Stimulated activated CD8-positive, alpha-beta memory T cell treated with anti-CD3 and anti-CD28 coated beads, Interleukin-2, amount 100 ng/mL, for 1 hour (primary cell): ENCODE results near the gene MYBPC3.
"Not testable (repeated sequence)": the region's sequence is repeated elsewhere in the genome, so short reads cannot be mapped to it uniquely, and the experiment has no call there.

Experiments used
- DNase-seq, 2 donors: peaks; one replicate each; pipeline ENCODE4 v3.0.0-alpha.2; 2020; ENCODE audit warnings: low read depth in 2 of 2

The MYBPC3 gene

GRCh38 chr11:47324520-47324919 is 28.0 kb downstream of the MYBPC3 start:
- DNase-seq, result no peak

- no peak for DNase-seq
Measured at GRCh38 chr11:47318166-47318565, 34.3 kb downstream of the MYBPC3 start.

GRCh38 chr11:47317064-47317828 is 35.3 kb downstream of the MYBPC3 start:
- DNase-seq, result no peak

- DNase-seq, result not testable (repeated sequence)
Measured at GRCh38 chr11:47316501-47316900, 36.0 kb downstream of the MYBPC3 start.

- no peak for DNase-seq
Measured at GRCh38 chr11:47314992-47315391, 37.5 kb downstream of the MYBPC3 start.

- DNase-seq, result no peak
Measured at GRCh38 chr11:47308050-47308823, 44.3 kb downstream of the MYBPC3 start.

- DNase-seq, result no peak
Measured at GRCh38 chr11:47306484-47306844, 46.0 kb downstream of the MYBPC3 start.

GRCh38 chr11:47305734-47306483 is 46.6 kb downstream of the MYBPC3 start:
- no peak for DNase-seq

DNA sequence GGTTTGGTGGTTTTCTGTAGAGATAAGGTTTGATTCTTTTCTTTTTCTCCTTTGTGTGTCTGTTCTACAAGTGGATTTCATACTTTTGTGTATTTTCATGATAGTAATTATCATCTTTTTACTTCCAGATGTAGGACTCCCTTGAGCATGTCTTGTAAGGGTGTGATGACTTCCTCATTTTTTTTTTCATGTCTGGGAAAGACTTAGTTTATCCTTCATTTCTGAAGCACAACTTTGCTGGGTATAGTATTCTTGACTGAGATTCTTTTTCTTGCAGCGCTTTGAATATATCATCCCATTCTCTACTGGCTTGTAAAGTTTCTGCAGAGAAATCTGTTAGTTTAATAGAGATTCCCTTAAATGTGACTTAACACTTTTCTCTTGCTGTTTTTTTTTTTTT is 49.6 kb downstream of the MYBPC3 start:
- no peak for DNase-seq

DNA sequence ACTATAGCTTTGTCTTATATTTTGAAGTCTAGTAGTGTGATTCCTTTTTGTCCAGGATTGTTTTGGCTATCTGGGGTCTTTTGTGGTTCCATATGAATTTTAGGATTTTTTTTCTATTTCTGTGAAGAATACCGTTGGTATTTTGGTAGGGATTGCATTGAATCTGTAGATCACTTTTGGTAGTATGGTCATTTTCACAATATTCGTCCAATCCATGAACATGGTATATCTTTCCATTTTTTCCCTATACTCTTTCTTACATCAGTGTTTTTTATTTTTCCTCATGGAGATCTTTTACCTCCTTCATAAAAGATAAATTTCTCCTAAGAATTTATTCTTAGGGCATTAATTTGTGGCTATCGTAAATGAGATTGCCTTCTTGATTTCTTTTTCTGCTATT is 53.4 kb downstream of the MYBPC3 start:
- no peak for DNase-seq

DNA sequence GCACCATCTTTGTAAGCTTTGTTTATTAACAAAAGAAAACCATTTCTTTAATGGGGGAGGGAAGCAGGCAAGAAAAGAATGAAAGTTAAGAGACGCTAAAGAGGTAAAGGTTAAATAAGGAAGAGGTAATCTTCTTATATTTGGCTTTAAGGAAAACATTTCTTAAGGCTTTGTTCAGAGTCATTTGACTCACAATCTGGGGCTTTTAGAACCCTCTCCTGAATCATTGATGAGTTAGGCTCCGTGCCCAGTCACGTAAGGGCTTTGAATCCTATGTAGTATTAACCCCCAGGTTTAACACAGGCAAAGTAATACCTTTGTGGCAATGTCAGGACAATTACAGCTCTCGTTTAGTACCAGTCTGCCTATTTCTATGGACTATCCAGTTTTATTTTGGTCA is 56.5 kb downstream of the MYBPC3 start:
- no peak for DNase-seq

DNA sequence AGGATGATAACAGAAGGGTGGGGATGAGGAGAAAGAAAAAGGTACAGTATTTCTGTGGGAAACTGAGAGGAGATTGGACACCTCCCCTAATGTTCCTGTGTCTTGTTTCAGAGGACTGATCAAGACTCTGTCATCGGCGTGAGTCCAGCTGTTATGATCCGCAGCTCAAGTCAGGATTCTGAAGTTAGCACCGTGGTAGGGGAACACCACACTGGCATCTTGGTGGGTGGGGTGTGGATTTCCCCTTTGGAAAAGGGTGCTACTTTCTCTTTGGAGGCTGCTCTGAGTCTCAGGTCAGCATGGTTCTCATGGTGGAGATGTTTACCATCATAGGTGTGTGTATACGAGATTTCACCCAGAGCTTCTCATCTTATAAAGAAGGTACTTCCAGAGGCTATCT is 57.1 kb downstream of the MYBPC3 start:
- no peak for DNase-seq

DNA sequence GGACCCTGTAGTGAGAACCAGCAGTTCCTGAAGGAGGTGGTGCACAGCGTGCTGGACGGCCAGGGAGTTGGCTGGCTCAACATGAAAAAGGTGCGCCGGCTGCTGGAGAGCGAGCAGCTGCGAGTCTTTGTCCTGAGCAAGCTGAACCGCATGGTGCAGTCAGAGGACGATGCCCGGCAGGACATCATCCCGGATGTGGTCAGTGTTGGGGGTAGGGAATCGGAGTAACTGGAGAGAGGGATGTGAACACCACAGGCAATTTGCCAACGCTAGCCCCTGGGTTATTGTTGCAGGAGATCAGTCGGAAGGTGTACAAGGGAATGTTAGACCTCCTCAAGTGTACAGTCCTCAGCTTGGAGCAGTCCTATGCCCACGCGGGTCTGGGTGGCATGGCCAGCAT is 62.6 kb downstream of the MYBPC3 start:
- DNase-seq, result no peak

GRCh38 chr11:47288066-47288465 is 64.4 kb downstream of the MYBPC3 start:
- DNase-seq, result no peak

DNA sequence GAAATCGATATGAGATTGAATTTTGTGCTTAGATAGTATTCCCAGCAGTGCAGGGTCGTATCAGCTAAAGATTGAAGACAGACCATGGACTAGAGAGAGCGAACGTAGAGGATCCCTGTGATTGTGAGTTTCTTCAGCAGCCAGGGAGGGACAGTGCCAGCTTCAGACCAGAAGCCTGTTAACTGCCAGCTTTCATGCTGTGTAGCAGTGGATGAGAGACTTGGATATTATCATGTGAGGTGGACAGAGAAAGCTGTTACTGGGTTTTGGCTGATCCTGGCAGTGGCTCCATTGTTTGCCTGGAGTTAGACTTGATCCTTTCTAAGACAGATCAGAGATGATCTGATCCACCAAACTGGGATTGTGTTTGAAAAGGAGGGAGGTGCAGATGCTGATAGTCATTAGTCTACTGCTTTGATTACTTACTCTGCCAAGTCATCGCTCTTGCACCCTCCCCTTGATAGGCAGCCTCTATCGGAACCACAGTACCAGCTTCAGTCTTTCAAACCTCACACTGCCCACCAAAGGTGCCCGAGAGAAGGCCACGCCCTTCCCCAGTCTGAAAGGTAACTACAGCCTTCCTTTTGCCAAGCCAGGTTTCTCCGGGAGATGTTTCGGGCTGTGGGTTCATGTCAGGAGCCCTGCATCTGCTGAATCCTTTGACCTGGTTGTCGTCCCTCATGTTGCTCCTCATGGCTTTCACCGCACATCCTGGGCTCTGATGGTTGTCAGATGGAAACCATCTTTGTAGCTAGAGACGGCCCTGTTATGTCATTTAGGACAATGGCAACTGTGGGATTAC is 66.3 kb downstream of the MYBPC3 start:
- no peak for DNase-seq

- DNase-seq, result no peak
Measured at GRCh38 chr11:47284151-47284550, 68.4 kb downstream of the MYBPC3 start.

- DNase-seq, result no peak
Measured at GRCh38 chr11:47282462-47282861, 70.0 kb downstream of the MYBPC3 start.
